HG02885 (cell line): ENCODE data around the gene RIPOR1.
"Not testable (repeated sequence)": the region's sequence is repeated elsewhere in the genome, so short reads cannot be mapped to it uniquely, and the experiment has no call there.

Experiments
- ATAC-seq: cut with Tn5 transposase; IDR thresholded peaks from one replicate; pipeline ENCODE4 v1.9.1; 2021; ENCODE audit warnings: mild to moderate bottlenecking; ENCODE audit not compliant: unreplicated experiment, poor library complexity

The RIPOR1 gene, protein sequence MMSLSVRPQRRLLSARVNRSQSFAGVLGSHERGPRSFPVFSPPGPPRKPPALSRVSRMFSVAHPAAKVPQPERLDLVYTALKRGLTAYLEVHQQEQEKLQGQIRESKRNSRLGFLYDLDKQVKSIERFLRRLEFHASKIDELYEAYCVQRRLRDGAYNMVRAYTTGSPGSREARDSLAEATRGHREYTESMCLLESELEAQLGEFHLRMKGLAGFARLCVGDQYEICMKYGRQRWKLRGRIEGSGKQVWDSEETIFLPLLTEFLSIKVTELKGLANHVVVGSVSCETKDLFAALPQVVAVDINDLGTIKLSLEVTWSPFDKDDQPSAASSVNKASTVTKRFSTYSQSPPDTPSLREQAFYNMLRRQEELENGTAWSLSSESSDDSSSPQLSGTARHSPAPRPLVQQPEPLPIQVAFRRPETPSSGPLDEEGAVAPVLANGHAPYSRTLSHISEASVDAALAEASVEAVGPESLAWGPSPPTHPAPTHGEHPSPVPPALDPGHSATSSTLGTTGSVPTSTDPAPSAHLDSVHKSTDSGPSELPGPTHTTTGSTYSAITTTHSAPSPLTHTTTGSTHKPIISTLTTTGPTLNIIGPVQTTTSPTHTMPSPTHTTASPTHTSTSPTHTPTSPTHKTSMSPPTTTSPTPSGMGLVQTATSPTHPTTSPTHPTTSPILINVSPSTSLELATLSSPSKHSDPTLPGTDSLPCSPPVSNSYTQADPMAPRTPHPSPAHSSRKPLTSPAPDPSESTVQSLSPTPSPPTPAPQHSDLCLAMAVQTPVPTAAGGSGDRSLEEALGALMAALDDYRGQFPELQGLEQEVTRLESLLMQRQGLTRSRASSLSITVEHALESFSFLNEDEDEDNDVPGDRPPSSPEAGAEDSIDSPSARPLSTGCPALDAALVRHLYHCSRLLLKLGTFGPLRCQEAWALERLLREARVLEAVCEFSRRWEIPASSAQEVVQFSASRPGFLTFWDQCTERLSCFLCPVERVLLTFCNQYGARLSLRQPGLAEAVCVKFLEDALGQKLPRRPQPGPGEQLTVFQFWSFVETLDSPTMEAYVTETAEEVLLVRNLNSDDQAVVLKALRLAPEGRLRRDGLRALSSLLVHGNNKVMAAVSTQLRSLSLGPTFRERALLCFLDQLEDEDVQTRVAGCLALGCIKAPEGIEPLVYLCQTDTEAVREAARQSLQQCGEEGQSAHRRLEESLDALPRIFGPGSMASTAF

DNA sequence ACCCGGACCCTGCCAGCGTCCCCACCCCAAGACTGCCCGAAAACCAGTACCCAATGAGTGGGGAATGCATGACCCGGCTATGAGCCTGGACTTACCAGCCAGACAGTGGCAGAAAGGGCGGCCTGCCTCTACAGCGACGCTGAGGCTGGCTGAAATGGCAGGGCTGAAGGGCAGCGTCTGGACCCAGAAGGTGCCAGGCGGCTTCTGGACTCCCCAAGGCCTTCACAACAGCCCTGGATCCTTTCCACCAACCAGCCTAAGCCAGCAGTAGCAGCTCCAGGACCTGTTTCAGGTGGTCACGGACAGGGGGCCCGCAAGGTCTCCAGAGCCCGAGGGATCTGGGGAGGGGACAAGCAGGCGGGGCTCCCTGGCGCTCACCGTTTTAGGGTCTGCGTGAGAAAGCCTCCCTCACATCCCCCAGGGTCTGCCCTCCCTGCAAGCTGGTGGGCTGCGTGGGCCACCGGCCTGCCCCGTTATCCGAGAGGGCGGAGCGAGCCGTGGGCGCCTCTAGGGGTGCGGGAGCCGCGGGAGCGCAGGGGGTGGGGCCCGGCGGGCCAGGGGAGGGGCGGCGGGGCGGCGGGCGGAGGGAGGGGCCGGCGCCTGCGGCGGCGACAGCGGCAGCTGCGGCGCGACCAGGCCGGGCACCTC is at the start of gene RIPOR1:
Gene RIPOR1 (plus strand): TSS at position 608 of the 648 bp plus-strand sequence. CDS start 9,618 bp downstream, outside the sequence.
- peak; percentile 52 for ATAC-seq

DNA sequence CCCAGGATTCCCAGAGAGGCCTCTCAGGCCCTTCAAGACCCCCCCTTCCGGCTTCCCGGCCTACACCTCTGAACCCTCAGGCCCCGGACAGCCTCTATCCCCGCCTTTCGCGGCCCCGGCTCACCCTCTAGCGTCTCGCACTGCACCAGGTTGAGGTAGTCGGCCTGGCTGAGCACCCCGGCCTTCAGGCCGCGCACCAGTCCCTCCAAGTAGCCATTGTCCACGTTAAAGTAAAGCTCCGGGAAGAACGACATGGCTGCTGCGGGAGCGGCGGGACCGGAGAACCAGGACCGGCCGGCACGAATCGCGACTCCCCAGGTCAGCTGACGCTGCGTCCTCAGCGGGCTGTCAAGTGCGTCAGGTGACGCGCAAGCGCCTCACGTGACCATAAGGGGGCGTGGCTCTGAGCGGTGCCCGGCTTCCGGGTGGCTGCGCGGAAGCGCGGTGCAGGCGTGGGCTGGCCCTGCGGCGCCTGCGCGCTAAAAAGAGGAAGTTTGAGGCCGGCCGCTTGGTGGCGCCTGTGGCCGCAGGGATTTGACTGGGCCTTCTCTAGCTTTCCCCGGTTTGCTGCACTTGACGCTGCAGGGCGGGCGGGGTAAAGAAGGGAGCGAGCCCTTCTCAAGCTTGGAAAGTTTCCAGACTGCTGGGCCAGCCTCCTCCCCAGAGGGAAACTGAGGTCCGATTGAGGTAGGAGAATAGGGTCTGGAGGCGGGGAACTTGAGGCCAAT is 47.6 kb upstream of the RIPOR1 start, which contains the start of gene ATP6V0D1:
Gene ATP6V0D1 (minus strand): TSS at position 325 of the 728 bp plus-strand sequence. CDS start 71 bp downstream, at position 254.
- ATAC-seq, result peak; percentile 94

DNA sequence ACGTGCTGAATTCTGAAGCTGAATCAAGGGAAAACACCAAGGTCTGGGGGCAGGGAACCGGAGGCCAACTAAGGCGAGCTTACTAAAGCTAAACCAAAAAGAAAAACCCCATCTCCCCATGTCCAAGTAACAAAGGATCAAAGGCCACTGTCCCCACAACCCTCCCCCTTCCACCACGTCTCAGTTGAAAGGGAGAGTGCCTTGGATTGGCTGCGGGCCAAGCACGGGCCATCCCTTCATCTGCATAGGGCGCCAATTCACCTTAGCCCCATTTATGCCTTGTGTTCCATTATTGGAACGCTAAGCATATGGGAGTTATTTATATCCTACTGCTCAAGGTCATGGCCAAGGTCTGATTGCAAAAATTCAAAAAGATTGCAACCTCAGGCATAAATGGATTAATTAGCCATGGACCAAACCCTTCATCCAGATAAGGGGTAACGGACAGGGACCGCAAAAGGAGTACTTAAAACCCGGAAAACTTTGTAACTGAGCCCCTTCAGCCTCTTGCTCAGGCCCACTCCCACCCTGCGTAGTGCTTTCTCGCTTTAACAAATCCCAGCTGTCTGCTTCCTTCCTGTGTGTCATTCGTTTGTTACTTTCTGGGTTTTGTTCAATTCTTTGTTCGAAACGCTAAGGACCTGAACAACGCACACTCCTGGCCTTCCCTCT is 46.9 kb upstream of the RIPOR1 start:
- ATAC-seq, result peak; percentile 8

DNA sequence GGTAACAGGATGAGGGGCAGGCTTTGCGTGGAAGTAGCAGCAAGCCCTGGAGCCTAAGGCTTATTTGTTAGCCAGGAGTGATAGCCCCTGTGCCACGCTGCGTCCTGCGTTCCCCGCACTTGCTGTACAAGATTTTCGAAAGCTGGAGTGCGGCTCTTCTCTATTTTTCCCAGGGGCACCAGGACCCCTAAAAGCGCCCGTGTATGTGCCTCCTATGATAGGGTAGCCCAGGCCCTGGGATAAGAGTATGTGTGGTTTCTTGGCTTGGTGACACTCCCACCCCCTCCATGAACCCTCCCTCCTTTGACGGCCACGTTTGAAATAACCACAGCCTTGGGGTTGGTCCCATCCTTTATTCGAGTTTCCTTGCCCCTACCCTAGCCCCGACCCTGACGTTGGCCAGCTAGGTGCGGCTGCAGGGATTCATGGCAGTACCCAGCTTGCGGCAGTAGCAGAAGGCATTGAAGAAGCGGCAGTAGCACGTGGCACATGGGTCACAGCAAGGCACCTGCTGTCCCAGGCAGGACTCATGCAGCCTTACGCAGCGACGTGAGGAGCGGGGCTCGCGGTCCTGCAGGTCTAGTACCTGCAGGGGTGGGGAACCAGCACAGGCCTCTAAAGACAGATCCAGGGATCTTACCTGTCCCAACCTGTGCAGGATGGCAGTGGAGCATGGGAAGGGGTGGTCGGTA is 46.2 kb upstream of the RIPOR1 start:
- ATAC-seq, result no peak

DNA sequence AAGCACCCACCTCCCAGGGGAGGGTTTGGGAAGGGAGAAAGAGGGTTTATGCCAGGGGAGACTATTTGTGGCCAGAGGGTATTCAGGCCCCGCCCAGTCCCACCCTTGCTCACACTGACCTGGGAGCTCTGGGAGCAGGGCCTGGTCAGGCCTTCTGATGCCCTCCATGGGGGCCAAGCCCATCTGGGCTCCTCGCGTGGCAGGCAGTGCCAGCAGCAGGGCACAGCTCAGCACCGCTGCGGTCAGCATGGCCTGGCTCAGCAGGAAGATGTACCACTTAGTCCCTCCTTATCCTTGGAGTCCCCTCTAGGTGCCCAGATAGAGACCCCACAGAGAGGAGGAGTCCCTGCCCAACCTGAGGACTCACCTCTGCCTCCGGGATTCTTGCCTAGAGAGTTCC is 45.5 kb upstream of the RIPOR1 start, which contains the start of gene AGRP:
Gene AGRP (minus strand): TSS at position 398 of the 400 bp plus-strand sequence. CDS start 149 bp downstream, at position 249.
- ATAC-seq, result no peak

DNA sequence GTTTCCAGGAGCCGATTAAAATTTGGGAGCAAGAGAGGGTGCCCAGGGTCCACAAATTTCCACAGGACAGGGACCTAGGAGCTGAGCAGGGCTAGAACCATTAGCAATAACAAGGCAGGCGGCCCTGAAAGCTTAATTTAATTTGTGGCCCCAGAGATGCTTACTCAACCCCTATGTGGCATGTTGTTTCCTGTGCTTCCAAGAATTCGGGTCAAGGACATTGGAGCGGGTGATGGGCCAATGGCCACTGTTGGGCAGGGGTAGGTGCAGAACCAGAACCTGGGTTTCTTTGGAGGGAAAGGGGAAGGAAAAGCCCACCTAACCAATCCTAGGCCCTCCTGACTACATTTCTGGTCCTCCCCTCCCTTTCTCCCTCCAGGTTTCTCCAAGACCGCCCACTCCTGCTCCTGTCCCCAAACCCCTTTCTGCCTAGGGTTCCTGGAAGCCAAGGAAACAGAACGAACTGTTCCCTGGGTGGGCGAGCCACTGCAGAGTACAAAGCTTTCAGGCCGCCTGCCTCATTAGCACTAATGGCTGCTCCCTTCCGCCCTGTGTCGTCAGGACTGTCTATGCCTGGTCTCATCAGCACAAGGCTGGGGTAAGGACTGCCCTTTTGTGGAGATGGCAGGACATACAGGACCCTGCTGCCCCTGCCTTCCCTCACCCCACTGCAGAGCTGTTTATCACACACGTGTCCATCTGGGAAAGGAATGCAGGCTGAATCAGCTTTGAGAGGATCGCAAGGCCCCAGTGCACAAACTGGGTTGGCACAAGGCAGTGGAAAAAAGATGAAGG is 44.7 kb upstream of the RIPOR1 start:
- no peak for ATAC-seq

DNA sequence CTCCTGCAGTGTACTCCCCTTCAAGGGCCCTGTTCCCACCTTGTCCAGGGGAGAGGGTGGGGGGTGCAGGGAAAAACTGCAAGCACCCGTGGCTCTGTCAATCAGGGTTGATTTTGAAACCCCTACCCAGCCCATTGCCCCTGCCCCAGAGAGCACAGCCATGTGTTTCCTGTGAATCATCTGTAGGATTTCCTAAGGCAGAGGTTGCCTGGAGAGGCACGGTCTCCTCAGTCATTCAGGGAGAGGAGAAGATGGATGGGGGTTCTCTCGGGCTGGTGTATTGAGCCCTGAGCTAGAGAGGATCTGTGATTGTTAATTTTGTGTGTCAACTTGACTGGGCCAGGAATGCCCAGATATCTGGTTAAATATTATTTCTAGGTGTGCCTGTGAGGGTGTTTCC is 41.8 kb upstream of the RIPOR1 start:
- ATAC-seq, result no peak

DNA sequence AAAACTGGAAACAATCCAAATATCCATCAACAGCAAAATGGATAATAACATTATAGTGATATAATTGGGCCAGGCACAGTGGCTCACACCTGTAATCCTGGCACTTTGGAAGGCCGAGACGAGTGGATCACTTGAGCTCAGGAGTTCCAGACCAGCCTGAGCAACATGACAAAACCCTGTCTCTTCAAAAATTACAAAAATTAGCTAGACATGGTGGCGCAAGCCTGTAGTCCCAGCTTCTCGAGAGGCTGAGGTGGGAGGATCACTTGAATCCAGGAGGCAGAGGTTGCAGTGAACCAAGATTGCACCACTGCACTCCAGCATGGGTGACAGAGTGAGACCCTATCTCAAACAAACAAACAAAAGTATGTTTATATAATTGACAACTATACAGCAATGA is 41.1 kb upstream of the RIPOR1 start:
- ATAC-seq, result not testable (repeated sequence)

DNA sequence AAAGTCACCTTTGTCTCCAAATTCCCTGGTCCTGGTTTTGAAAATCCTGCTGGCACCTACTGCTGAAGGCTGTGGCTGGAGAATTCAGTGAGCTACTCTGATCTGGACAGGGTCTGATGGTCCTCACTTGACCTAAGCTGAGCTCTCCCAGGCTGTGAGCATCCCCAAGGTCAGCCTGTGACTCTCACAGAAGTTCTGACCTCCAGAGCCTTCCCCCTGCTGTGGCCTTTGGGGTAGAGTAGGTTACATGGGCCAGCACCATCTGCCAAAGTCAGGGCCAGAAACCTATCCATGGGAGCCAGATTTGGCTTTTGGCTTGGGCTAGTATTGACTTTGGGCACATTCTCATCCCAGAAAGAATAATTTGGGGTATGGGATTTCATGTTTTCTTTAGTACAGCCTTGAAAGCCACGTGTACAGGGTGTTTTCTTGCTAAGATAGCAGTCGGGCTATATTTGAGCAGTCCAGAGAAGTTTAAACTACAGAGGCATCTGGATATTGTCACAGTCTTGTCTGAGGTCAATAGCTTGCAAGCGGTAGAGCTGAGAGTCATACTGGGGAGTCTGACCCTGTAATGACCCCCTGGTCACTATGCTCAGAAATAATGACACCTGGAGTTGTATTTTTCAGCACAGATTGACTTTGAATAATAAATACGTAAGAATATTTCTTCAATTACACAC is 39.1 kb upstream of the RIPOR1 start:
- ATAC-seq, result no peak

DNA sequence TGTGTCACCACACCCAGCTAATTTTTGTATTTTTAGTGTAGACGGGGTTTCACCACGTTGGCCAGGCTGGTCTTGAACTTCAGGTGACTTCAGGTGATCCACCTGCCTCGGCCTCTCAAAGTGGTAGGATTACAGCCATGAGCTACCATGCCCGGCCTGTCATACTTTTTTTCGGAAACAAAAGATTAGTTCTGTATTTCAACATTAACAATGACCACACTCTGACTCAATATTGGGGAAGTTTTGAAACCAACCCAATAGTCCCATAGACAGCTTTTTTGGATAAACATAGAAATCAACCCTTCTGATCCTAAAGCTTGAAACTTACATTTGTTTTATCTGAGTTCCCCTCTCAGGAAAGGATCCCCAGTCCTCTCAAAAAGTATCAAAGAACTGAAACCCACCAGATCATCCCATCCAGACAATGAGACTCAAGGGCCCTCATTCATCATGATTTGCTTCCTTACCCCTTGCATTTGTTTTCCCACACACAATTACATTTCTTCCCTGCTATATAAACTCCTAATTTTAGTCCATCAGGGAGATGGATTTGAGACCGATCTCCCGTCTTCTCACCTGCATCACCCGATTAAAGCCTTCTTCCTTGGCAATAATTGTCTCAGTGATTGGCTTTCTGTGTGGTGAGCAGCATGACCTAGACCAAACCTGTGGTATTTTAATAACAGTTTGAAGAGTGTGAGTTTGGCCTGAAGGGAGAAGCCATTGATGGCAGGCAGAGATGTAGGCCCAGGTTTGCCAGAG is 38.1 kb upstream of the RIPOR1 start:
- ATAC-seq, result no peak

DNA sequence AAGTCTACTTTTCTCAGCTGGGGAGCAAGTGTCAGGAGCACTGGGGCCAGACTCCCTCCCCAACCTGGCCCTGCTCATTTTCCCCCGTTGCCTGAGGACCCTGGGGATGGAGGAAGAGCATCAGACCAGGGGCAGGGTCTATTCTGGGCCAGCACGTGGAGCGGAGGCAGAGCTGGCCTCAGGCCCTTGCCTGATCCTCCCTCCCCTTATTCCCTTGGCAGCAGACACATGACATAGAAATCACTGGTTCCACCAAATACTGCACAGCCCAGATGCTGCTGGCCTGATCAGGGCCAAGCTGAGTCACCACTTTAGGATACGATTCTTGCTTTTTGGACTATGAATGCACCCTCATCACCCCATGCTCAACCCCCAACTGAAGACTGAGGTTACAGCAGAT is 29.5 kb upstream of the RIPOR1 start:
- no peak for ATAC-seq

DNA sequence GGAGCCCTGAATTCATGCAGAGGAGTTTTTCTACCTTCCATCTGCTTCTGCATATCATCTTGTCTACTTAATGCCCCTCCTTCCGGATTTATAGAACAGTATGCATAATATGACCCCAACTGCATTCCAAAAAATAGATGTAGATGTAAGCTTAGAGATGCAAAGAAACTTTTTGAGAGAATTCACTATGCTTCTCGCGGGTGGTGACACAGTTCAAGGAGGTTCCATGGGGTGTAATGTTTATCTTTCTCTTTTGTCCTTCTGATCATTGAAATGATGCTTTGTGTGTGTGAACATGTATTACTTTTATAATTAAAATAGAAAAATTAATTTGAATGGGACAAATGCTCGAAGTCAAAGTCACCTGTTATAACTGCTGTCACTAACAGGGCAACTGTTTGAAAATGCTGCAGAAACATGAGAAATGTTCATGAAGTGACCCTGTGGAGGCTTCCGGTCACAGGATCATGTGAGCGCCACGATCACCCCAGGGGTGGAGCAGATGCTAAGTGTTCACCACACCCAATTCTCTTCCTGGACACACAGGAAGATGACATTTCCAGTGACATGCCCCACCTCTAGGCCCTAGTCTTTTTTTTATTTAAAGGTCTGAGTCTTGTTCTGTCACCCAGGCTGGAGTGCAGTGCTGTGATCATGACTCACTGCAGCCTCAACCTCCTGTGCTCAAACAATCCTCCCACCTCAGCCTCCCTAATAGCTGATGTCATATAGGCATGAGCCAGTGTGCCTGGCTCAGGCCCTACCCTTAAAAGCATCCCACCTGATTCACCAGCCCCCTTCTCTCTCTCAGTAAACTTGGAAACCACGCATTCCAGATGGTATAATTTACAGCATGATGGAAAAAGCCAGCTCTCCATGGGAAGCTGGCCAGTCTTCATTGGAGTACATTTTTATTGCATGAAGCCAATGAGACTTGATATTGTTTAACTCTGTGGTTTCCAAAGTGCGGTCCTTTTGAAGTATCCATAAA is 24.3 kb upstream of the RIPOR1 start:
- ATAC-seq, result peak; percentile 54

DNA sequence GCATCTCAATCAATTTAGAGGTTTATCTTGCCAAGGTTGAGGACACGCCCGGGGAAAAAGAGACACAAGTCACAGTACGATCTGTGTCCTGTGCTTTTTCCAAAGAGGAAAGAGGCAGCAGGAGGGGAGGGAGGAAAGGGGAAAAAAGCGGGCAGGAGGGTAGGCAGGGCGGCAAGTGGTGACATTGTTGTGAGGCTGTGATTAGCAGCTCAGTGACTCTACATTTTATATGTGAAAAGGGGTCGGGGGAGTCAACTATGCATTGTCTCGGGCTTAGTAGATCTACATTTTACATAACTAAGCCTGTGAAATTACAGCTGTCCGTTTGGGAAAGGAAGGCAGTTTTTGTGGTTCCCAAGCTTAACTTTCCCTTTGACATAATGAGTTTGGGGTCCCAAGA is 22.2 kb upstream of the RIPOR1 start:
- ATAC-seq, result no peak

DNA sequence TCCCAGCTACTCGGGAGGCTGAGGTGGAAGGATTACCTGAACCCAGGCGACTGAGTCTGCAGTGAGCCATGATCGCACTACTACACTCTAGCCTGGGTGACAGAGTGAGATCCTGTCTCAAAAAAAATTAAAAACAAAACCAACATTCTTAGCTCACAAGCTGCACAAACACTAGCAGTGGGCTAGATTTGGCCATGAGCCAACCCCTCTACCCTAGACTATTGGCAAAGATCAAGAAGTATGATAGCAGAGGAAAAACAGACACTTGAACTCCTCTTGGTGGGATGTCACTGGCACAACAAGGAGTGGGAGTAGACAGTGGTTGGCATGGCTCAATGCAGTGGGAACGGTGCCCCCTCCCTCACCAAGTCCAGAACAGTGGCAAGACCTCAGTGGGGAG is 19.6 kb upstream of the RIPOR1 start:
- no peak for ATAC-seq

DNA sequence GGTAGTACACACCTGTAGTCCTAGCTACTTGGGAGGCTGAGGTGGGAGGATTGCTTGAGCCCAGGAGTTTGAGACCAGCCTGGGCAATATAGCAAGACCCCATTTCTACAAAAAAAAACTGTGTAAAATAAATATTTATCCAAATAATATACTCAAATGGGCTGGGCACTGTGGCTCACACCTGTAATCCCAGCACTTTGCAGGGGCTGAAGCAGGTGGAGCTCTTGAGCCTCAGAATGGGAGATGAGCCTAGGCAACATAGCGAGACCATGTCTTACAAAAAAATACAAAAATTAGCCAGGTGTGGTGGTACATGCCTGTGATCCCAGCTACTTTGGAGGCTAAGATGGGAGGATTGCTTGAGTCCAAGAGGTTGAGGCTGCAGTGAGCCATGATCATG is 14.7 kb upstream of the RIPOR1 start:
- ATAC-seq, result not testable (repeated sequence)
